Activated CD4-positive, CD25-positive, alpha-beta regulatory T cell treated with anti-CD3 and anti-CD28 coated beads, Interleukin-2, amount 50 U/mL, for 16 hours (primary cell): ENCODE results near the gene NEFH.

Experiments used
- DNase-seq: peaks from one replicate; pipeline ENCODE4 v3.0.0-alpha.2; 2020; ENCODE audit warnings: low read depth, low spot score

The NEFH gene

GRCh38 chr22:29503811-29504372 is 23.9 kb downstream of the NEFH start:
- DNase-seq = no peak

- DNase-seq = no peak
Measured at GRCh38 chr22:29509298-29509697, 29.3 kb downstream of the NEFH start.

GRCh38 chr22:29509815-29510214 is 29.8 kb downstream of the NEFH start:
- no peak for DNase-seq

GRCh38 chr22:29510542-29510941 is 30.5 kb downstream of the NEFH start:
- no peak for DNase-seq

GRCh38 chr22:29511126-29511862 is 31.3 kb downstream of the NEFH start:
- DNase-seq = no peak

GRCh38 chr22:29512031-29512430 is 32.0 kb downstream of the NEFH start:
- DNase-seq = no peak

- no peak for DNase-seq
Measured at GRCh38 chr22:29517215-29517908, 37.3 kb downstream of the NEFH start.

GRCh38 chr22:29518427-29518826 is 38.4 kb downstream of the NEFH start:
- no peak for DNase-seq

- DNase-seq = no peak
Measured at GRCh38 chr22:29519996-29520395, 40.0 kb downstream of the NEFH start.

- no peak for DNase-seq
Measured at GRCh38 chr22:29520851-29521250, 40.8 kb downstream of the NEFH start.

GRCh38 chr22:29521526-29521925 is 41.5 kb downstream of the NEFH start:
- DNase-seq = no peak

GRCh38 chr22:29523761-29524160 is 43.7 kb downstream of the NEFH start:
- no peak for DNase-seq

- DNase-seq = no peak
Measured at GRCh38 chr22:29524442-29525191, 44.6 kb downstream of the NEFH start.

- DNase-seq = no peak
Measured at GRCh38 chr22:29528144-29528543, 48.1 kb downstream of the NEFH start.

GRCh38 chr22:29530716-29531115 is 50.7 kb downstream of the NEFH start:
- no peak for DNase-seq

GRCh38 chr22:29531419-29531818 is 51.4 kb downstream of the NEFH start:
- no peak for DNase-seq

- DNase-seq = no peak
Measured at GRCh38 chr22:29536411-29536810, 56.4 kb downstream of the NEFH start.

- no peak for DNase-seq
Measured at GRCh38 chr22:29539105-29539504, 59.1 kb downstream of the NEFH start.
